ENCODE data around the gene TUBG2.

TUBG2 gene

DNA sequence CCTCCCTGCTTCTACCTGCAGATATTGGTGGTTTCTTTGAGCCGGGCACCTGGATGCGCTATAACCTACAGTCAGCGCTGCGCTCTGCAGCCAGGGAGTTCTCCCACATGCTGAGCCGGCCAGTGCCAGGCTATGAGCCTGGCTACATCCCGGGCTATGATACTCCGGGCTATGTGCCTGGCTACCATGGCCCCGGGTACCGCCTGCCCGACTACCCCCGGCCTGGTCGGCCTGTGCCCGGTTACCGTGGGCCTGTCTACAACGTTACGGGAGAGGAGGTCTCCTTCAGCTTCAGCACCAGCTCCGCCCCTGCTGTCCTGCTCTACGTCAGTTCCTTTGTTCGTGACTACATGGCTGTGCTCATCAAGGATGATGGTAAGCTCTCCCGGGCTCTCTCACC lies 36.4 kb downstream of the TUBG2 start:
- DNase-seq (ENCODE audit: low read depth, low spot score): no peak

DNA sequence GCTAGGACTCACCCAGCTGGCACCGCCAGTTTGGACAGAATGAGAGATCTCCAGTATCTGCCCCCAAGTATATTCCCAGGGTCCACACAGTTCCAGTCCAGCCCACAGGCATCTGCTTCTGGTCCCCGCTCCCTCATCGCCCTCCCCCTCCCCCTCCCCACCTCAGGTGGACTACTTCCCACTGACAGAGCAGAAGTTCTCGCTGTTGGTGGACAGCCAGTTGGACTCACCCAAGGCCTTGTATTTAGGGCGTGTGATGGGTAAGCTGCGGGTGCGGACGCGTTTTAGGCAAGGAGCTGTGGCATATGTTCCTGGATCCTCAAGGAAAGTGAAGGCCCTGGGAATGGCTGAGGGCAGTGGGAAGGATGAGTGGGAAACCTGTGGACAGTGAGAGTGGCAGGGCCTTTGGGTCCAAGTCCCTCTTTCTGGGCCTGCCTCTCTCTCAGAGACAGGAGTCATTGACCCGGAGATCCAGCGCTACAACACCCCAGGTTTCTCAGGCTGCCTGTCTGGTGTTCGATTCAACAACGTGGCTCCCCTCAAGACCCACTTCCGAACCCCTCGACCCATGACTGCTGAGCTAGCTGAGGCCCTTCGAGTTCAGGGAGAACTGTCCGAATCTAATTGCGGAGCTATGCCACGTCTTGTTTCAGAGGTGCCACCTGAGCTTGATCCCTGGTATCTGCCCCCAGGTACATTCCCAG lies 38.2 kb downstream of the TUBG2 start:
- DNase-seq (ENCODE audit: low read depth, low spot score): no peak

DNA sequence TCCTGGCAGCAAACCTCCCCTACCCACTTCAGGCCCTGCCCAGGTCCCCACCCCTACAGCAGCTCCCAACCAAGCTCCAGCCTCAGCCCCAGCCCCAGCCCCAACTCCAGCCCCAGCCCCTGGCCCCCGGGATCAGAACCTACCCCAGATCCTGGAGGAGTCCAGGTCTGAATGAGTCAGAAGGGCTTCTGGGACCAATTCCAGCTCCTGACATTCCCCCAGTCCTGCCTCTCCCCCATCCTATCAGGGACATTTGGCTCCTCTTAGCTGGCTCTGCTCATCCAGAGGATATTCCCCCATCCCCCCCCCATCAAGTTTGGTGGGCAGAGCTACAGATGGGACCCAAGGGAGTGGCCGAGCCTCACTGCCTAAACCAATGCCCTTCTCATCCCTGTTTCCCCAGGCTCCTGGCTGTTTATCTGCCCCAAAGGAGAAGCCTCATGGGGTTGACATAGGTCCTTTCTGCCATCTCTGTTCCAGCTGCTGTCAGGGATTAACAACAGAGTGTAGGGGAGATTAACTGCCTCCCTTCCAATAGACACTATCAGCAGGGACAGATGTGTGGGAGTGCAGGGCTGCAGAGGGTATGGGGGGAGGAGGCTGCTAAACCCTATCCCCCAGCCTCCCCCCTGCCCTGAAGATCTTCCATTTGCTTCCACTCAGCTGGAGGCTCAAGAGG lies 39.8 kb downstream of the TUBG2 start:
- DNase-seq (ENCODE audit: low read depth, low spot score): no peak

DNA sequence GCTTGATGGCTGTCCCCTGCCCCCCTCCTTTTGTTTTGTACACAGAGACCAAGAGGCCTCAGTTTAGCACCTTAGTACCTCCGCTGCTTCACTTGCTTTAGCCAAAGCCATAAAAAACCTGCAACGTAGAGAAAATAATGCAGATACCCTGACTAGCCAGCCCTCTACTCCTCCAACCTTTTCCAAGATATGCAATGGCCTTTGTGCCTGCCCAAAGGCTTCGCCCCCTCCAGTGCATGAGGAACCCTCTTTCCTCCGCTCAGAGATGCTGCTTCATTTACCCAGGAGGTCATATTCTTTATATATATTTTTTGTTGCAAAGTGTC lies 40.3 kb downstream of the TUBG2 start:
- DNase-seq (ENCODE audit: low read depth, low spot score): no peak

DNA sequence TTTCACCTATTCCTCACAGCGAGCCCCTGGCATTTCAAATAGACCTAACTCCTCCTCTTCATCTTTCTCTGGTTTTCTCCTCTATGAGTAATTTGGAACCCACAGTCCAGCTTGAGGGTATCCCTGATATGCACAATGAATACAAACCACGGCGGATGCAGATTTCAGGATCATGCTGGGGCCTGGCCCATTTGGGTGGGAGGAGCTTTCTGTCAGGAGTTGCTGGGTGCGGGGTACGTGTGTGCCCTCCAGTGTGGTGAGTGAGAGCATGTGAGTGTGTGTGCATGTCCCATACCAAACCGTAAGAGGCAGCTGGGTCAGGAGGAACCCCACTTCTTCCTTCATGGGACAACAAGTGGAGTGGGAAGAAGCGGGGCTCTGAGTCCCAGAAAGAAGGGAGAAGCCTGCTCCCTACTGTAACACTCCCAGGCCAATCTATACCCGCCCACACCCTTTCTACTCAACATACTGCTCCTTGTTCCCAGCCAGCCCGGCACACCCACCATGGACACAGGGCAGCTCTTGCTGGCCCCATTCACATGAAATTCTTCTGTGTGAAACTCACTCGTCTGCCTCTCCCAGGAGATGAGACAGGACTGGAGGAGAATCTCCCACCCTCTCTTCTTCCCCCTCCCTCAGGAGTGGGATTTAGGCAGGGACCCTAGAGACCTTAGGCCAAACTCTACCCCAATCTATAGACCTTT lies 41.7 kb downstream of the TUBG2 start:
- no peak for DNase-seq (ENCODE audit: low read depth, low spot score)

DNA sequence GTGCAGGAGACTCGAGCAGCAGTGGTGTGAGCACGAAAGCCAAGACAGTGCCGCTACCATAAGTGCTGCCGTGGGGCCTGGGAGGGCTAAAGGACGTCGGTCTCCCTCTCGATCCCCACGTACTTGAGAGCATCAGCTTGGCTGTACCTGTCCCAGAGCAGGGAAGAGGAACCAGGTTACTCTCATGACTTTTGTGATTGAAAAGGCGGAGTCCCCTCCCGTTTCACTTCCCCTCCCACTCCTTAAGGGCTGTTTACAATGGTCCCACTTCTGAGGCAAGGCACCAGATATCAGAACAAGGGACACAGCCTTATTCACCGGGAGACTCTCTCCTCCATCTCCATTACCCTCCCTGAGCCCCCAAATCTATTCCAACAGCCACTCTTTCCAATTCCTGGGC lies 43.4 kb downstream of the TUBG2 start:
- DNase-seq (ENCODE audit: low read depth, low spot score): no peak

DNA sequence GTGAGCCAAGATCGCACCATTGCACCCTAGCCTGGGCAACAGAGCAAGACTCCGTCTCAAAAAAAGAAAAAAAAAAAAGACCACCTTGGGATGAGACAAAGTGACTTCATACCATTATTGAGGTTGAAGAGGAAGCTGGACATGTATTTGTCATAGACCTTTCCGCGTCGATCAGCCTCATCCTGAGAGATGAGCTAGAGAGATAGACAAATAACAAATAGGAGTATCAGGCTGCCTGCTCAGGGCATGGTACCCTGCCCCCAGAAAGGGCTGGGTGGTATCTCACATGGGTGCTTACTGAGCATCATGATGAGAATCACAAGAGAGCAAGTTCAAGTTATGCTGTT lies 45.4 kb downstream of the TUBG2 start:
- no peak for DNase-seq (ENCODE audit: low read depth, low spot score)

DNA sequence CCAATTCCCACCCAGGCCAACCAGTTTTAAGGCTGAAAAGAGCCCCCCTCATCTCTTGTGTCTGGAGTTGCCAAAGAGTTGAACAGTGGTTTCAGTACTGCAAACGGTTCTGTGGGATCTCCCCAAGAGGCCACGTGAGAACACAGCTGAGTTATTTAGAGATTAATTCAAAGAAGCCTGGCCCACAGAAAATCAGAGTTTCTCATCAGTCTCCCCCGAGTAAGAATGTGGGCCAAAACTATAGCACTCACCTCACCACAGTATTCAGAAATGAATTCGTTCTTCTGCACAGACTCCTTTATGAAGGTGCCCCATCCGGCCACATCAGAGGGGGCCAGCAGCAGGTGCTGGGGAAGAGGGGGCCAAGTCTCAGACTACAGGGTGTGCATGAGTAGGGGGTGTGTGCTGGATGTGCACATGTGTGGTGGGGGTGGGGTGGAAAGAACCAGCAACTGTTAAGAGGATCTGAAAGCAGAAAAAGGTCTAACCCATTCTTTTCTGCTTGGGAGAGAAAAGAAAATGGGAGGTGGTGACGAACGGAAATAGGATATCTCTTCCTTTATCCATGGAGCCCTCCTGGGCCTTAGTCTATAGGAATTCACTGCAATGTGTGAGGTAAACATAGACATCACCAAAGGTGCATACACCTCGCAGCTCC lies 45.9 kb downstream of the TUBG2 start:
- no peak for DNase-seq (ENCODE audit: low read depth, low spot score)

DNA sequence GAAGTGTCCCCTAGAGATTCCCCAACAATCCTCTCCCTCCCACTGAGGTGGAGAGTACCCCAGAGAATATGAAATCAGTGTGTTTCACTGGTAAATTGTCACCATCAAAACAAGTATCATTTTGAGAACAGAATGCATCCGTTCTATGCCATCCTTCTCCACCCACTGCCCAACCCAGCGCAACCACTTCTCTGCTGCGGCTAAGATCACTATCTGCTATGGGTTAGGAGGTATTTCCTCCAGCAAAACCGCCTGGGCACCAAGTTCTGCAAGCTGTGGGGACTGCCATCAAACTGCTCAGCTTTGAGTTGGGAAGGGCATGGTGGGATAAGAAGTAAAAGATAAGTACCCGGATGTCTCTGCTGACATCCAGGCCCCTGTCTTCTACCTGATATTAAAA lies 47.6 kb downstream of the TUBG2 start:
- DNase-seq (ENCODE audit: low read depth, low spot score): no peak

DNA sequence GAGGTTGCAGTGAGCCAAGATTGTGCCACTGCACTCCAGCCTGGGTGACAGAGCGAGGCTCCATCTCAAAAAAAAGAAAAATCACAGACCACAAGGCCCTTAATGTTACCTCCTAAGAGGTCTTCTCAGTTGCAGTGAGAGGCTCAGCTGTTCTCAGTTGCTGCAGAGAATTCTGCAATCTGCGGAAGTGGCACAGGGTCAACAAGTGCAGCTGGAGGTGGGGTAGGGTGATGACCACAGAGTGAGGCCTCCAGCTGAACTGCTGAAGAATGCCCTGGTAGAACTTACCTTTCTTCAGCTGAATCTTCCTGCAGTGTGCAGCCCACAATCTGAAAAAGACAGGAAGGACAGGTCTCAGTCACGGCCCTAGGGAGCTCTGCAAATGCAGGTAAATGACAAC lies 49.5 kb downstream of the TUBG2 start:
- DNase-seq (ENCODE audit: low read depth, low spot score): no peak

DNA sequence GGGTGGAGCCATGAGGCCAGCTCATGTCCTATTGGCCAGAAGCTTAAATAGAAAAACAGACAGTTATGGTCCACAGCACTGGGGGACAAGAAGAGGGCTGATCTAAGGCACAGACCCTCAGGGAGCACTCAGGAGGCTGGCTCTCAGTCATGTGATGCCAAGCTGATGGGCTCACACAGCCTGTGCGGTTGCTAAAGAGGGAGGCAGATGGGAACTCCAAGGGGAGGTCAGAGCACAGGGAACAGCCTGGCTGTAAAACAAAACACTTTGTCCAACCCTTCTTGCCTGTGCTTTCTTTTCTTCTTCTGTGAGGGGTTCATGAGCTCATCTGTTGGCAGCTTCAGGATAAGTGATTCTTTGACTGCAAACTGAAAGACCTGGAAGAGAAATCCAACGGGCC lies 50.5 kb downstream of the TUBG2 start:
- DNase-seq (ENCODE audit: low read depth, low spot score): no peak
